Neural cell (in vitro differentiated cells): ENCODE measurements around the gene MAD1L1.

Experiments
- EP300 ChIP-seq: fragments of 450-650 bp; conservative IDR thresholded peaks from 2 replicates; pipeline ENCODE4 v1.6.1; 2014; ENCODE audit warnings: antibody characterized with exemption, mild to moderate bottlenecking, moderate library complexity; ENCODE audit not compliant: poor library complexity, severe bottlenecking
- RAD21 ChIP-seq: fragments of 450-650 bp; conservative IDR thresholded peaks from 2 replicates; pipeline ENCODE4 v1.6.1; 2014; ENCODE audit warnings: antibody characterized with exemption, mild to moderate bottlenecking, moderate library complexity
- TAF1 ChIP-seq: IDR thresholded peaks from 2 replicates; pipeline ENCODE4 v1.6.1; 2012; ENCODE audit warnings: low read depth
- TF ChIP-seq, protein P1 (sequence below): fragments of 450-650 bp; IDR thresholded peaks from 2 replicates; pipeline ENCODE4 v1.5.1; 2014; ENCODE audit warnings: antibody characterized with exemption, mild to moderate bottlenecking, moderate library complexity; ENCODE audit not compliant: poor library complexity, severe bottlenecking

DNA sequence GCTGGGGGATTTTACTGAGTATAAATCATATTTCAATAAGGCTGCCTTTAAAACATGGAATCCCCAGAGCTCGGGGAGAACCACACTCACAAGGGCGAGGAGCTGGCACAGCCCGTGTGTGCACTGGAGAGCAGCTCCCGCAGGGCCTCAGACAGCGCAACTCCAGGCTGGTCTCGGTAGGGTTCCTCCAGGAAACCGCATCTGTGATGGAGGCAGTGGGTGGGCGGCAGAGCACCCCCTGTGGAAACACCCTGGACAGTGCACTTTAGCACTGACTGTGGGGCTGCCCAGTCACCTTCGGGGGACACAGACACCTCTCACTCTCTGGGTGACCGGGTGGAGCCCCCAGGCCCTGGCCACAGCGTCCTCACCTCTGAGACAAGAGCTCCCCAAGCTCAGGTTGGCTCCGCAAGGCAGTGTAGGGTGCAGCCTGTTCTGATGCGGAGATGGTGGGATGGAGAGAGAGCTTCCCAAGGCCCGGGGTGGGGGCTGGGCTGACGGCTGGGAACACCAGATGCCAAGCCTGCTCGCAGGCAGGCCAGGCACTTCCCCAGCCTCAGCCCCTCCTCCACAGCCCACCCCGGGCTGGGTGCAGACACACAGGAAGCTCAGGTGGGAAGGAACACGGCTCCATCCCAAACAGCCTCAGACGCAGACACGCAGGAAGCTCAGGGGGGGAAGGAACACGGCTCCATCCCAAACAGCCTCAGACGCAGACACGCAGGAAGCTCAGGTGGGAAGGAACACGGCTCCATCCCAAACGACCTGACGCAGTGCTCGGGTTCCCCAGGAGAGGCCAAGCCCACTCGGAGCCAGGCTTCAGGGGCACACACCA lies 224.4 kb downstream of the MAD1L1 start:
- TF ChIP-seq, protein P1, sequence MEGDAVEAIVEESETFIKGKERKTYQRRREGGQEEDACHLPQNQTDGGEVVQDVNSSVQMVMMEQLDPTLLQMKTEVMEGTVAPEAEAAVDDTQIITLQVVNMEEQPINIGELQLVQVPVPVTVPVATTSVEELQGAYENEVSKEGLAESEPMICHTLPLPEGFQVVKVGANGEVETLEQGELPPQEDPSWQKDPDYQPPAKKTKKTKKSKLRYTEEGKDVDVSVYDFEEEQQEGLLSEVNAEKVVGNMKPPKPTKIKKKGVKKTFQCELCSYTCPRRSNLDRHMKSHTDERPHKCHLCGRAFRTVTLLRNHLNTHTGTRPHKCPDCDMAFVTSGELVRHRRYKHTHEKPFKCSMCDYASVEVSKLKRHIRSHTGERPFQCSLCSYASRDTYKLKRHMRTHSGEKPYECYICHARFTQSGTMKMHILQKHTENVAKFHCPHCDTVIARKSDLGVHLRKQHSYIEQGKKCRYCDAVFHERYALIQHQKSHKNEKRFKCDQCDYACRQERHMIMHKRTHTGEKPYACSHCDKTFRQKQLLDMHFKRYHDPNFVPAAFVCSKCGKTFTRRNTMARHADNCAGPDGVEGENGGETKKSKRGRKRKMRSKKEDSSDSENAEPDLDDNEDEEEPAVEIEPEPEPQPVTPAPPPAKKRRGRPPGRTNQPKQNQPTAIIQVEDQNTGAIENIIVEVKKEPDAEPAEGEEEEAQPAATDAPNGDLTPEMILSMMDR, result no peak
- TF ChIP-seq RAD21 (no peak), EP300 (no peak), TAF1 (no peak)
